IPS DF 6.9 (cell line): ENCODE data around the gene LRCOL1.

Experiments
- DNase-seq: peaks from one replicate; pipeline ENCODE4 v3.0.0-alpha.2; 2013; ENCODE audit warnings: low read depth, low spot score
- H3K27ac ChIP-seq: one replicate; pipeline ENCODE4 v1.5.1; 2013; ENCODE audit warnings: low read length, control low read depth
- H3K27me3 ChIP-seq: 2 replicates; pipeline ENCODE4 v1.6.1; 2013; ENCODE audit warnings: mild to moderate bottlenecking, low read length; ENCODE audit not compliant: control insufficient read depth, insufficient read depth
- H3K36me3 ChIP-seq: 2 replicates; pipeline ENCODE4 v1.6.1; 2013; ENCODE audit warnings: low read length; ENCODE audit not compliant: control insufficient read depth, insufficient read depth
- H3K4me1 ChIP-seq: 2 replicates; pipeline ENCODE4 v1.6.1; 2013; ENCODE audit warnings: low read length; ENCODE audit not compliant: control insufficient read depth, insufficient read depth
- H3K4me3 ChIP-seq: 2 replicates; pipeline ENCODE4 v1.5.1; 2013; ENCODE audit warnings: mild to moderate bottlenecking, low read length
- H3K9me3 ChIP-seq: 2 replicates; pipeline ENCODE4 v1.6.1; 2013; ENCODE audit warnings: low read length, inconsistent platforms; ENCODE audit not compliant: control insufficient read depth, insufficient read depth
- WGBS: extraction: QIAGEN DNeasy Blood & Tissue Kit; methylation state at CpG from one replicate; pipeline ENCODE4 v1.1.7; 2013; ENCODE audit warnings: mixed read lengths, missing lambda C conversion rate; ENCODE audit not compliant: insufficient read length, insufficient coverage; 5-methylcytosine and 5-hydroxymethylcytosine counted together

LRCOL1 gene

GRCh38 chr12:132634411-132634990 is 24.1 kb upstream of the LRCOL1 start:
- Histone ChIP-seq H3K4me1 (no peaks in the 10 kb centered on the region), H3K4me3 (no peak overlapping the region), H3K9me3 (no peaks in the 10 kb centered on the region), H3K27me3 (no peaks in the 10 kb centered on the region), H3K27ac (no peak overlapping the region), H3K36me3 (peaks cover 53% of the 10 kb centered on the region)
- WGBS = no CpG with 5 or more reads among the region's 21 CpGs
- no peak for DNase-seq

GRCh38 chr12:132633901-132634300 is 23.5 kb upstream of the LRCOL1 start:
- Histone ChIP-seq H3K4me1 (no peaks in the 10 kb centered on the region), H3K4me3 (no peak overlapping the region), H3K27ac (no peak overlapping the region)

GRCh38 chr12:132633398-132633797 is 23.0 kb upstream of the LRCOL1 start:
- Histone ChIP-seq H3K27ac (no peak overlapping the region), H3K9me3 (no peaks in the 10 kb centered on the region), H3K4me3 (no peak overlapping the region), H3K36me3 (peaks cover 52% of the 10 kb centered on the region), H3K4me1 (no peaks in the 10 kb centered on the region), H3K27me3 (no peaks in the 10 kb centered on the region)
- DNase-seq = no peak
- WGBS = no CpG with 5 or more reads among the region's 8 CpGs

More at GRCh38 chr12:132633901-132634300, 23.5 kb upstream of the LRCOL1 start:
- no peaks in the 10 kb centered on the region for H3K27me3 ChIP-seq
- DNase-seq = no peak
- H3K9me3 ChIP-seq = no peaks in the 10 kb centered on the region
- peaks cover 53% of the 10 kb centered on the region for H3K36me3 ChIP-seq
- 100% methylated on average over 2 of the region's 10 CpGs for WGBS

GRCh38 chr12:132632521-132633228 is 22.3 kb upstream of the LRCOL1 start:
- Histone ChIP-seq H3K27me3 (no peaks in the 10 kb centered on the region), H3K4me1 (no peaks in the 10 kb centered on the region), H3K27ac (no peak overlapping the region), H3K9me3 (no peaks in the 10 kb centered on the region), H3K4me3 (no peak overlapping the region), H3K36me3 (peaks cover 49% of the 10 kb centered on the region)
- DNase-seq = no peak
- no CpG with 5 or more reads among the region's 17 CpGs for WGBS

GRCh38 chr12:132631666-132632065 is 21.3 kb upstream of the LRCOL1 start:
- Histone ChIP-seq H3K4me1 (no peaks in the 10 kb centered on the region), H3K27ac (no peak overlapping the region), H3K36me3 (peaks cover 46% of the 10 kb centered on the region), H3K9me3 (no peaks in the 10 kb centered on the region), H3K27me3 (no peaks in the 10 kb centered on the region), H3K4me3 (no peak overlapping the region)
- DNase-seq = no peak
- WGBS = no CpG with 5 or more reads among the region's 11 CpGs

- no peak overlapping the region for H3K27ac ChIP-seq
- H3K27me3 ChIP-seq = no peaks in the 10 kb centered on the region
- H3K4me1 ChIP-seq = no peaks in the 10 kb centered on the region
- H3K36me3 ChIP-seq = peaks cover 48% of the 10 kb centered on the region
- H3K4me3 ChIP-seq = no peak overlapping the region
- H3K9me3 ChIP-seq = no peaks in the 10 kb centered on the region
- WGBS = no CpG with 5 or more reads among the region's 6 CpGs
- no peak for DNase-seq
Observed at GRCh38 chr12:132630672-132631071, 20.3 kb upstream of the LRCOL1 start.

GRCh38 chr12:132629330-132629729 is 18.9 kb upstream of the LRCOL1 start:
- Histone ChIP-seq H3K9me3 (no peaks in the 10 kb centered on the region), H3K27me3 (no peaks in the 10 kb centered on the region), H3K27ac (no peak overlapping the region), H3K4me3 (no peak overlapping the region), H3K4me1 (no peaks in the 10 kb centered on the region), H3K36me3 (peaks cover 50% of the 10 kb centered on the region)
- no peak for DNase-seq
- no CpG with 5 or more reads among the region's 6 CpGs for WGBS

GRCh38 chr12:132625731-132626430 is 15.5 kb upstream of the LRCOL1 start:
- Histone ChIP-seq H3K9me3 (no peaks in the 10 kb centered on the region), H3K36me3 (peaks cover 29% of the 10 kb centered on the region), H3K4me3 (no peak overlapping the region), H3K27me3 (no peaks in the 10 kb centered on the region), H3K4me1 (no peaks in the 10 kb centered on the region), H3K27ac (no peak overlapping the region)
- DNase-seq = no peak
- no CpG with 5 or more reads among the region's 24 CpGs for WGBS

GRCh38 chr12:132624910-132625630 is 14.7 kb upstream of the LRCOL1 start:
- Histone ChIP-seq H3K36me3 (peaks cover 29% of the 10 kb centered on the region), H3K4me3 (no peak overlapping the region), H3K27me3 (no peaks in the 10 kb centered on the region), H3K9me3 (no peaks in the 10 kb centered on the region), H3K27ac (no peak overlapping the region), H3K4me1 (no peaks in the 10 kb centered on the region)
- DNase-seq = no peak
- no CpG with 5 or more reads among the region's 32 CpGs for WGBS

- no peak for DNase-seq
- no peaks in the 10 kb centered on the region for H3K27me3 ChIP-seq
- no peak overlapping the region; the same call in 1 of the 2 replicates for H3K4me3 ChIP-seq
- no peaks in the 10 kb centered on the region for H3K4me1 ChIP-seq
- no peaks in the 10 kb centered on the region for H3K9me3 ChIP-seq
- no CpG with 5 or more reads among the region's 22 CpGs for WGBS
- no peak overlapping the region for H3K27ac ChIP-seq
- peaks cover 24% of the 10 kb centered on the region for H3K36me3 ChIP-seq
Observed at GRCh38 chr12:132624186-132624855, 13.9 kb upstream of the LRCOL1 start.
